Spleen (tissue), 7 donors: ENCODE measurements around the gene EHBP1L1.

ENCODE experiments used
- POLR2A ChIP-seq, 3 donors: fragments of 450-650 bp; IDR thresholded peaks; one replicate each; pipeline ENCODE4 v1.5.1; 2017; ENCODE audit warnings: antibody characterized with exemption in 3 of 3, mild to moderate bottlenecking in 1 of 3
- POLR2AphosphoS5 ChIP-seq, 3 donors: sonication (generic); formaldehyde crosslinking; IDR thresholded peaks; one replicate each; pipeline ENCODE4 v1.5.1; 2017; ENCODE audit warnings: antibody characterized with exemption in 3 of 3
- TF ChIP-seq, protein P1 (sequence below), 11 experiments: fragments of 200-600 bp in 7 of 11; fragments of 450-650 bp in 4 of 11; sonication (generic) in 4 of 11; IDR thresholded peaks in 8 of 11; conservative IDR thresholded peaks in 3 of 11; 1 replicate in 7 of 11; 2 replicates in 4 of 11; pipeline versions ENCODE4 v1.4.0 to v1.8.0; 2016 to 2021; ENCODE audit warnings: antibody characterized with exemption in 11 of 11, inconsistent platforms in 4 of 11, mild to moderate bottlenecking in 1 of 11
- donor health status: DM: no; HTN: no; CAD: no; lungs with moderate emphysema.
- donor health status: DM: no; HTN: no; CAD: no.
- donor health status: DM: no; HTN: no; CAD: no.

DNA sequence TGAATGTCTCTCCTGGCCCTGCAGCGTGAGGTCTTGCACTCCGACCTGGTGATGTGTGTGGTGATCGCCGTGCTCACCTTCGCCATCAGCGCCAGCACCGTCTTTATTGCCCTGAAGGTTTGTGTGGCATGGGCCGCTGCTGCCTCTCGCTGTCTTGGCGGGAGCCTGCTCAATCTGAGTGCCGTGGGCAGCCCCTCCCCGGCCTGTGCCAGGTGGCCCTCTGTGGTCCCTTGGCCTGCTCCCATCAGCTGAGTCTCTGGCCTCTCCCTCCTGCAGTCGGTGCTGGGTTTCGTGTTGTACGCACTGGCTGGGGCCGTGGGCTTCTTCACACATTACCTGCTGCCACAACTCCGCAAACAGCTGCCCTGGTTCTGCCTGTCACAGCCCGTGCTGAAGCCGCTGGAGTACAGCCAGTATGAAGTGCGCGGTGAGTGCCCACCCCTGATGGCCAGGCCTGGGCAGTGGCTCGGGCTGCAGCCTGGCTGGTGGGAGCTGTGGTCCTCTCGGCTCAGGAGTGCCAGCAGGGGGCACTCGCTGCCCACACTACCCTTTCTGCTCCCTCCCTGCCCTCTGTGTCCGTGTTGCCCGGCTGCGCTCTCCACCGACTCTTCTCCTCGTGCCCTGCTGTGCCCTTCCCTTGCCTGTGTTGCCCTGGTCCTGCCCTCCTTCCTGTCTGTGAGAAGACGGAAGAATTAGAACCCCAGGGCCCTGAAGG is 49.9 kb downstream of the EHBP1L1 start:
- TF ChIP-seq POLR2AphosphoS5 (IDR thresholded peaks at IDR 0.05), result peak; percentile 66 to 82 (median 71)
- TF ChIP-seq, protein P1, sequence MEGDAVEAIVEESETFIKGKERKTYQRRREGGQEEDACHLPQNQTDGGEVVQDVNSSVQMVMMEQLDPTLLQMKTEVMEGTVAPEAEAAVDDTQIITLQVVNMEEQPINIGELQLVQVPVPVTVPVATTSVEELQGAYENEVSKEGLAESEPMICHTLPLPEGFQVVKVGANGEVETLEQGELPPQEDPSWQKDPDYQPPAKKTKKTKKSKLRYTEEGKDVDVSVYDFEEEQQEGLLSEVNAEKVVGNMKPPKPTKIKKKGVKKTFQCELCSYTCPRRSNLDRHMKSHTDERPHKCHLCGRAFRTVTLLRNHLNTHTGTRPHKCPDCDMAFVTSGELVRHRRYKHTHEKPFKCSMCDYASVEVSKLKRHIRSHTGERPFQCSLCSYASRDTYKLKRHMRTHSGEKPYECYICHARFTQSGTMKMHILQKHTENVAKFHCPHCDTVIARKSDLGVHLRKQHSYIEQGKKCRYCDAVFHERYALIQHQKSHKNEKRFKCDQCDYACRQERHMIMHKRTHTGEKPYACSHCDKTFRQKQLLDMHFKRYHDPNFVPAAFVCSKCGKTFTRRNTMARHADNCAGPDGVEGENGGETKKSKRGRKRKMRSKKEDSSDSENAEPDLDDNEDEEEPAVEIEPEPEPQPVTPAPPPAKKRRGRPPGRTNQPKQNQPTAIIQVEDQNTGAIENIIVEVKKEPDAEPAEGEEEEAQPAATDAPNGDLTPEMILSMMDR (IDR thresholded peaks at IDR 0.05 in 8 of 11, conservative IDR thresholded peaks at IDR 0.05 in 3 of 11), result peak; percentile 82 to 92 (median 87)
- no peak for TF ChIP-seq POLR2A (IDR thresholded peaks at IDR 0.05)
